ENCODE results near the gene SPSB3.

The SPSB3 gene

GRCh38 chr16:1773703-1774447 lies 8.5 kb downstream of the SPSB3 start:
- DNase-seq, result peak; percentile 15

GRCh38 chr16:1772908-1773702 lies 9.3 kb downstream of the SPSB3 start, which contains the start of gene MRPS34:
Gene MRPS34, minus strand, starts transcription at chr16:1773134. Its CDS starts 15 bp downstream, at chr16:1773119.
- peak; percentile 71 for DNase-seq

DNA sequence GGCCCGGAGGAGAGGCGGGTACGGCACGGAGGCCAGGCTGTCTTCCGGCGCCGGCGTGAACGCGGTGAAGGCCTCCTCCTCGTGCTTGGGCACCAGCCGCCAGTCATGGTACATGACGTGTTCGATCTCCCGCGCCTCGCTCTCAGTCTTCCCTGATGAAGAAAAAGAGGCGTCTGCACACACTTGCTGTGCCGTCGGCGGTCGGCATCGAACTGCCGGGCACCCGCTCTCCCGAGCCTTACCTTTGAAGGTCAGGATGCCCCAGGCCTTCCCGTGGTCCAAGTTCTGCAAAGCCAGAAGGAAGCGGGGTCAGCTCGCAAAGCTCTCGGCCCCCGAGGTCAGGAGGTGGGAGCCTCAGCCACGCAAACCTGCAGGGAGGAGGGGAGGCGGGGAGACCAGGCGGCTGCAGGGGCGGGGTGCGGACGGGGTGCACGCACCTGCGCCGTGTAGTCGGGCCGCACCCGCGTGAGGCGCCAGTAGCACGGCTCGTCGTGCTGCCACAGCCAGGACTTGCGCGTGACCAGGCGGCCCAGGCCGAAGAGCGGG lies 9.9 kb downstream of the SPSB3 start, which contains the start of gene EME2:
TSS of gene EME2 (plus strand) at position 449 of the 546 bp plus-strand sequence. CDS start 418 bp downstream, outside the sequence.
- peak; percentile 38 for DNase-seq

DNA sequence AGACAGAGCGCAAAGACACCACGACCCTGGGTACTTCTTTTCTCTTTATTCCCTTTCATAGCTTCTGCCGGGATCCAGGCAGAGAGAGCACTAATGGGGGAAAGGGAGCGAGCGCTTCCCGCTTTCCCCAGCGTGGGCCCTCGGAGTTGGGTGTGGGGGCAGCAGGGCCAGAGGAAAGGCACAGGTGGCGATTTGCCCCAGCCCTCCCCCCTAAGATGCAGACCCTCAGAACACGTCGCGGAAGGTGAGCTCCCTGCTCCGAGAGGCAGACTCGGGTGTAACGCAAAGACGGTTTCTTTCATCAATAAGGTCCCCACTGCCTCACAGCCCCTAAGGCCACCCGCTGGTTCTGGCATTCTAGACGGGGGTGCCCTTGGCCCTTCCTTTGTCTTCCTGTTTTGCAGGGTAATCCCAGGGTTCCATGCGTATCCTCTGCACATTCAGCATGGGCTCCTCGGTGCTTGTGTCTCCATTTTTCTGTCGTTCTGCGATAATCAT lies 10.5 kb downstream of the SPSB3 start:
- no peak for DNase-seq

DNA sequence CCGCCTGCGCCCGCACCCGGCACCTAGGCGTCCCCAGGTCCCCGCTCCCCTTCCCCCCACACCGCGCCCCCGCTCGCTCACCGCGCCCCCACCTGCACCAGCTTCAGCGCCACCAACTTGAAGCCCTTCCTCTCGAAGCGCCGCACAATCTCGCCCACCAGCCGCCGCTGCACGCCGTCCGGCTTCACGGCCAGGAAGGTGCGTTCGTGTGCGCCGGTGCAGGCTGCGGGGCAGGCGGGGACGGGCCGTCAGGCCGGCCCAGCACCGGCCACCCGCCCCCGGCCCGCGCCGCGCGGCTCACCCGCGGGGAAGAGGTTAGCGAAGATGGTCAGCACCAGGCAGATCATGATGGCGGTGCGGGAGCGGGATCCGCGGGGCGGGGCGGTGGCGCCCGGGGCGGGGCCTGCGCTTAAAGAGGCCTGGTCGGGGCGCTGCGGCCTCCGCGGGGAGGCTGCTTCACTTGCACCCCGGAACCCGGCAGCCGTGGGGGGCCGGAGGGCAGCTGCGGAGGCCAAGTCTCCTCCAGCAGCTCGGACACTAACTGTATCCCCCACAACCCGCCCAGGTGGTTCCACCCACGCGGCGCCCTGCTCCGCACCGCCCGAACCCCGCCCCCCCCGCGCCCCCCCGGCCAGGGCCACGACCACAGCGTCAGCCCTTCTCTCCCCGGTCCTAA lies 11.0 kb downstream of the SPSB3 start, which contains the start of gene NME3:
TSS of gene NME3 (minus strand) at position 356 of the 676 bp plus-strand sequence. CDS start at position 347, 9 bp downstream.
- peak; percentile 62 for DNase-seq

GRCh38 chr16:1770328-1771187 lies 11.8 kb downstream of the SPSB3 start:
- peak; percentile 17 for DNase-seq

- DNase-seq, result no peak
These were observed 12.7 kb downstream of the SPSB3 start for GRCh38 chr16:1769402-1770300.

GRCh38 chr16:1768767-1769401 lies 13.5 kb downstream of the SPSB3 start:
- DNase-seq, result no peak

DNA sequence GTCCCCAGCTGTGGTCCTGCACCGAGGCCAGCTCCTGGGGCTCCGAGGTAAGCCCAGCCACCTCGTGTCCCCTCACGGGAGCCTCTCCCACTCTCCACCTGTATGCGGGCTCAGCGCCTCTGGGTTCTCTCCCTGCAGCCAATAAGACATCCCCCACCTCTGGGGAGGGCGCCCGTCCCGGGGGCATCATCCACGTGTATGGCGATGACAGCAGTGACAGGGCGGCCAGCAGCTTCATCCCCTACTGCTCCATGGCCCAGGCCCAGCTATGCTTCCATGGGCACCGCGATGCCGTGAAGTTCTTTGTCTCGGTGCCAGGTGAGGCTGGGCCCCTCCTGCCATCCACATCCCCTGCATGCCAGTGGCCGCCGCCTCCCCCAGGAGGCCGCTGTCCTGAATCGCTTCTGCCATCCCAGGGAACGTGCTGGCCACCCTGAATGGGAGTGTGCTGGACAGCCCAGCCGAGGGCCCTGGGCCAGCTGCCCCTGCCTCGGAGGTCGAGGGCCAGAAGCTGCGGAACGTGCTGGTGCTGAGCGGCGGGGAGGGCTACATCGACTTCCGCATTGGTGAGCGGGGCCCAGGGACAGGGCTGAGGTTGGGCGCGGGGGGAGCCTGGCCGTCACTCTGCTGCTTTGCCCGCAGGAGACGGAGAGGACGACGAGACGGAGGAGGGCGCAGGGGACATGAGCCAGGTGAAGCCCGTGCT lies 14.2 kb downstream of the SPSB3 start:
- no peak for DNase-seq

GRCh38 chr16:1767116-1767994 lies 15.0 kb downstream of the SPSB3 start:
- no peak for DNase-seq

- no peak for DNase-seq
These were observed 15.7 kb downstream of the SPSB3 start for GRCh38 chr16:1766701-1767100.

- DNase-seq, result no peak
These were observed 16.1 kb downstream of the SPSB3 start for GRCh38 chr16:1766231-1766630.

DNA sequence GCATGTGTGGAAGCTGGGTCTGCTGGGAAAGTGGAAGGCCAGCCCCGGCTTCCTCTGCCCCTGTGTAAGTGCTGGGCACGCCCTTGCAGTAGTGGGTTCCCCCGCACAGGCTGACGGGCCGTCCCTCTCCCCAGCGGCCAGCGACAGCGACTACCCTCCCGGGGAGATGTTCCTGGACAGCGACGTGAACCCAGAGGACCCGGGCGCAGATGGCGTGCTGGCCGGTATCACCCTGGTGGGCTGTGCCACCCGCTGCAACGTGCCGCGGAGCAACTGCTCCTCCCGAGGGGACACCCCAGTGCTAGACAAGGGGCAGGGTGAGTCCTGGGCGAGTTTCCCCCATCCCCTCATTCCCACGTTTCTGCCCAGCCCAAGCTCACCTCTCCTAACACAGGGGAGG lies 16.5 kb downstream of the SPSB3 start:
- no peak for DNase-seq

GRCh38 chr16:1764971-1765370 lies 17.4 kb downstream of the SPSB3 start:
- no peak for DNase-seq

DNA sequence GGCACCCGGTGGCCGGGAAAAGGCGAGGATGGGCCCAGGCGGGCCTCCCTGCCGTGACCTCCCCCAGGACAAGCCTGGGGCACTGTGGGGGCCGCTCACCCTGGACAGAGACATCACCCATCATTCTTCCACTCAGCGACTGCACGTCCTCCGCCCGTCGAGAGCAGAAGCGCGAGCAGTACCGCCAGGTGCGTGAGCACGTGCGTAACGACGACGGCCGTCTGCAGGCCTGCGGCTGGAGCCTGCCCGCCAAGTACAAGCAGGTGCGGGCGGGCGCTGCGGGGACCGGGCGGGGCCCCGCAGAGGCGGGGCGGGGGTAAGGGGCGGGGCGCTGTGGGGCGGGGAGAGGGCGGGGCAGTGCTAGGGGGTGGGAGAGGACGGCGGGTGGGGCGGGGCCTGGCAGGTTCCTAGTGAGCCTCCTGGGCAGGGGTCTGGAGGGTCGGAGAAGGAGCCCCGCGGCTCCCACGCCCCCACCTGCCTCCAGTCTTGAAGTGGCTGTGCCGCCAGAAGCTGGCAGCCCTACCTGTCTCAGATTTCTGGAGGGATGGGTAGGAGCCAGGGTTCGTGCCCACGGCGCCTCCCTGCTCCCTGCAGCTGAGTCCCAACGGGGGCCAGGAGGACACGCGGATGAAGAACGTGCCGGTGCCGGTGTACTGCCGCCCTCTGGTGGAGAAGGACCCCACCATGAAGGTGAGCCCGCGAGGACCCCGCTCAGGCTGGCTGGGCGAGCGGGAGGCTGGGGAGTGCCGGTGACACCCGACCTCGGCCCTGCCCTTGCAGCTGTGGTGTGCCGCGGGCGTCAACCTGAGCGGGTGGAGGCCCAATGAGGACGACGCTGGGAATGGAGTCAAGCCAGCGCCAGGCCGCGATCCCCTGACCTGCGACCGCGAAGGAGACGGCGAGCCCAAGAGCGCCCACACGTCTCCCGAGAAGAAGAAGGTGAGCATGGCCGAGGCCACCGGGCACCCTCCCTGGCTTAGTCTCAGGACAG lies 18.6 kb downstream of the SPSB3 start:
- DNase-seq, result no peak

- no peak for DNase-seq
These were observed 19.4 kb downstream of the SPSB3 start for GRCh38 chr16:1762879-1763520.

Data from effector CD4-positive, alpha-beta T cell (primary cell).